MM.1S (cell line): ENCODE data around the gene PRIM1.

ENCODE experiments used
- DNase-seq: peaks from one replicate; pipeline ENCODE4 v3.0.0-alpha.2; 2015
- H2AFZ ChIP-seq: fragments of 300-600 bp; sonication (generic); 2 replicates; pipeline ENCODE4 v1.6.0; 2016; ENCODE audit warnings: antibody characterized with exemption, low read length
- H3F3A ChIP-seq: fragments of 300-600 bp; sonication (generic); 2 replicates; pipeline ENCODE4 v1.6.1; 2016; ENCODE audit warnings: mild to moderate bottlenecking, antibody characterized with exemption, low read length, moderate library complexity, mixed read lengths; ENCODE audit not compliant: insufficient read depth
- H3K27ac ChIP-seq: fragments of 300-600 bp; sonication (generic); 2 replicates; pipeline ENCODE4 v1.5.1; 2016; ENCODE audit warnings: mild to moderate bottlenecking, low read length
- H3K27me3 ChIP-seq: fragments of 300-600 bp; sonication (generic); replicated peaks from 2 replicates; pipeline ENCODE4 v1.6.0; 2016; ENCODE audit warnings: low read length; ENCODE audit not compliant: insufficient read depth
- H3K36me3 ChIP-seq: fragments of 300-600 bp; sonication (generic); replicated peaks from 2 replicates; pipeline ENCODE4 v1.6.1; 2016; ENCODE audit warnings: mild to moderate bottlenecking, low read length, mixed read lengths; ENCODE audit not compliant: insufficient read depth
- H3K4me1 ChIP-seq: fragments of 300-600 bp; sonication (generic); 2 replicates; pipeline ENCODE4 v1.6.1; 2016; ENCODE audit warnings: low read length, mixed read lengths
- H3K4me2 ChIP-seq: fragments of 300-600 bp; sonication (generic); 2 replicates; pipeline ENCODE4 v1.6.0; 2016; ENCODE audit warnings: low read depth, low read length
- H3K4me3 ChIP-seq: fragments of 300-600 bp; sonication (generic); 2 replicates; pipeline ENCODE4 v1.5.1; 2016; ENCODE audit warnings: low read length, mixed read lengths
- H3K79me2 ChIP-seq: fragments of 300-600 bp; sonication (generic); 2 replicates; pipeline ENCODE4 v1.6.1; 2016; ENCODE audit warnings: mixed run types, low read length, mixed read lengths
- H3K9ac ChIP-seq: fragments of 300-600 bp; sonication (generic); 2 replicates; pipeline ENCODE4 v1.6.1; 2016; ENCODE audit warnings: low read length, mixed read lengths
- H3K9me2 ChIP-seq: fragments of 300-600 bp; sonication (generic); replicated peaks from 2 replicates; pipeline ENCODE4 v1.6.1; 2016; ENCODE audit warnings: mild to moderate bottlenecking, low read length, mixed read lengths; ENCODE audit not compliant: insufficient read depth
- H3K9me3 ChIP-seq: fragments of 300-600 bp; sonication (generic); replicated peaks from 2 replicates; pipeline ENCODE4 v1.6.1; 2016; ENCODE audit warnings: mild to moderate bottlenecking, low read length, mixed read lengths; ENCODE audit not compliant: insufficient read depth
- H4K20me1 ChIP-seq: fragments of 300-600 bp; sonication (generic); 2 replicates; pipeline ENCODE4 v1.6.1; 2016; ENCODE audit warnings: mild to moderate bottlenecking, low read length, moderate library complexity, mixed read lengths; ENCODE audit not compliant: insufficient read depth
- EZH2 ChIP-seq: fragments of 300-600 bp; sonication (generic); optimal IDR thresholded peaks from 2 replicates; pipeline ENCODE3; 2017; ENCODE audit warnings: low read depth, mild to moderate bottlenecking, antibody characterized with exemption, low read length, mixed read lengths
- EZH2phosphoT487 ChIP-seq: fragments of 300-600 bp; sonication (generic); IDR thresholded peaks from 2 replicates; pipeline ENCODE4 v1.6.1; 2018; ENCODE audit warnings: antibody characterized with exemption, low read length
- TF ChIP-seq, protein P1 (sequence below): fragments of 300-600 bp; sonication (generic); IDR thresholded peaks from 2 replicates; pipeline ENCODE4 v1.5.1; 2016; ENCODE audit warnings: antibody characterized with exemption, low read length, mixed read lengths

The PRIM1 gene

DNA sequence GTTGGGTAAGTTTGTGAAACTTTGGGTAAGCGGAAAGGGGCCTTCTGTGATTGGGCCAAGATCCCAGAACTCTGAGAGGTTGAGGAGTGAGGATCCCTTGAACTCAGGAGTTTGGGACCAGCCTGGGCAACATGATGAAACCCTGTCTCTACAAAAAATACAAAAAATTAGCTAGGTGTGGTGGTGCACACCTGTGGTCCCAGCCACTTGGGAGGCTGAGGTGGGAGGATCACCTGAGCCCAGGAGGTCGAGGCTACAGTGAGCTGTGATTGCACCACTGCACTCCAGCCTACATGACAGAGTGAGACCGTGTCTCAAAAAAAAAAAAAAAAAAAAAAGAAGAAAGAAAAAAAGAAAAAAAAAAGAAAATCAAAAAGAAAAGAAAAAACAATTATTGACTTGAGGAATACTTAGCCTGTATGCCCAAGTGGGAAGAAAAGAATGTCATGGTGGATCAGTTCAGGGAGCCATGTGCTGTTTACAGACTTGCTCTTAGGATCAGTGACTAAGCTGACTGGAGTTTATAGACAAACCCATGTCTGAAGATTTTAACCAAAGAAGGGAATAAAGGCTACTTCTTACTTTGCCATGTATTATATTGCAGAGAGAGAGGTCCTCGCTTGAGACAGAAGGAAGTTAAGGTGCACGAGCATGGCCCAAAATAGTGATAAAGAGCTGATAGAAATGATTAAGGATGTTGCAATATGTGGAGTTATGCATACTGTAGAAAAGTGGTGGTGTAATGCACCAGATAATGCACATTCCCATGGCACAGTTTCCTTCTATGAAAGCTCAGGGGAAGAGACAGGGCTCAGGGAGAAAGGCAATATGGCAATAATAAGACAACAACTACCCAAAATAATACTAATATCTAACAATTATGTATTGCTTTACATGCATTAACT is 11.9 kb upstream of the PRIM1 start:
- H3K27me3 ChIP-seq = no peaks in the 10 kb centered on the region
- H3K79me2 ChIP-seq = no peaks in the 10 kb centered on the region
- no peak overlapping the region for H3K27ac ChIP-seq
- no peak overlapping the region for H2AFZ ChIP-seq
- no peaks in the 10 kb centered on the region for H3K36me3 ChIP-seq
- no peak overlapping the region for H3K9ac ChIP-seq
- TF ChIP-seq, protein P1, sequence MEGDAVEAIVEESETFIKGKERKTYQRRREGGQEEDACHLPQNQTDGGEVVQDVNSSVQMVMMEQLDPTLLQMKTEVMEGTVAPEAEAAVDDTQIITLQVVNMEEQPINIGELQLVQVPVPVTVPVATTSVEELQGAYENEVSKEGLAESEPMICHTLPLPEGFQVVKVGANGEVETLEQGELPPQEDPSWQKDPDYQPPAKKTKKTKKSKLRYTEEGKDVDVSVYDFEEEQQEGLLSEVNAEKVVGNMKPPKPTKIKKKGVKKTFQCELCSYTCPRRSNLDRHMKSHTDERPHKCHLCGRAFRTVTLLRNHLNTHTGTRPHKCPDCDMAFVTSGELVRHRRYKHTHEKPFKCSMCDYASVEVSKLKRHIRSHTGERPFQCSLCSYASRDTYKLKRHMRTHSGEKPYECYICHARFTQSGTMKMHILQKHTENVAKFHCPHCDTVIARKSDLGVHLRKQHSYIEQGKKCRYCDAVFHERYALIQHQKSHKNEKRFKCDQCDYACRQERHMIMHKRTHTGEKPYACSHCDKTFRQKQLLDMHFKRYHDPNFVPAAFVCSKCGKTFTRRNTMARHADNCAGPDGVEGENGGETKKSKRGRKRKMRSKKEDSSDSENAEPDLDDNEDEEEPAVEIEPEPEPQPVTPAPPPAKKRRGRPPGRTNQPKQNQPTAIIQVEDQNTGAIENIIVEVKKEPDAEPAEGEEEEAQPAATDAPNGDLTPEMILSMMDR = no peak
- no peak for TF ChIP-seq EZH2phosphoT487
- no peak for TF ChIP-seq EZH2
- no peaks in the 10 kb centered on the region for H3F3A ChIP-seq
- no peaks in the 10 kb centered on the region for H3K9me3 ChIP-seq
- no peaks in the 10 kb centered on the region for H3K9me2 ChIP-seq
- no peaks in the 10 kb centered on the region for H3K4me1 ChIP-seq
- no peak for DNase-seq
- no peaks in the 10 kb centered on the region for H4K20me1 ChIP-seq
- no peak overlapping the region for H3K4me2 ChIP-seq
- no peak overlapping the region for H3K4me3 ChIP-seq

DNA sequence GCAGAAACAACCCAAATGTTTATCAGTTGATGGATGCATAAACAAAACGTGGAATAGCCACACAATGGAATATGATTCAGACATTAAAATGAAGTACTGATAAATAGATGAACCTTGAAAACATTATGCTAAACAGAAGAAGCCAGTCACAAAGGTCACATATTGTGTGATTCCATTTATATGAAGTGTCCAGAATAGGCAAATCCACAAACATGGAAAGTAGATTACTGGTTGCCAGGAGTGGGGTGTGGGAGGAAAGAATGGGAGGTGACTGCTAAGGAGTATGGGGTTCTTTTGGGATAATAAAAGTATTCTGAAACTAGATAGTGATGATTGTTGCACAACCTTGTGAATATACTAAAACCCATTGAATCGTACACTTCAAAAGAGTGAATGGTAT is 9.7 kb upstream of the PRIM1 start:
- H3K79me2 ChIP-seq = no peaks in the 10 kb centered on the region
- no peaks in the 10 kb centered on the region for H3K36me3 ChIP-seq
- H3K27ac ChIP-seq = no peak overlapping the region
- no peaks in the 10 kb centered on the region for H3K4me1 ChIP-seq
- no peaks in the 10 kb centered on the region for H3K27me3 ChIP-seq
- H3K4me3 ChIP-seq = no peak overlapping the region
- no peak for TF ChIP-seq EZH2
- TF ChIP-seq, protein P1 = no peak
- TF ChIP-seq EZH2phosphoT487 = no peak
- H3K4me2 ChIP-seq = no peak overlapping the region
- H4K20me1 ChIP-seq = no peaks in the 10 kb centered on the region
- no peaks in the 10 kb centered on the region for H3K9me2 ChIP-seq
- no peak for DNase-seq
- H3K9ac ChIP-seq = no peak overlapping the region
- no peaks in the 10 kb centered on the region for H3F3A ChIP-seq
- H3K9me3 ChIP-seq = no peaks in the 10 kb centered on the region
- no peak overlapping the region for H2AFZ ChIP-seq

DNA sequence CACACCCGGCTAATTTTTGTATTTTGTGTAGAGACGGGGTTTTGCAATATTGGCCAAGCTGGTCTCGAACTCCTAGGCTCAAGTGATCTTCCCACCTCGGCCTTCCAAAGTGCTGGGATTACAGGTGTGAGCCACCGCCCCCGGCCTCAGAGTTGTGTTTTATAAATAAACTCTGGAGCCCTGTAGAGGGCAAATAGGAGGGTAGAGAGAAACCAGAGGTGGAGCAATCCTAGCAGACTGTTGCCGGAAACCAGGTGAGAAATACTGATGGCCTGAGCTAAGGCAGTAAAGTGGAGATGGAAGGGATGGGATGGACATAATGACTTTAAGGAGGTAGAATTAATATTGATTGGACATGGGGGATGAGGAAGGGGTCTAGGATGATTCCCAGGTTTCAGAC is 8.3 kb upstream of the PRIM1 start:
- Histone ChIP-seq H3K79me2 (no peaks in the 10 kb centered on the region), H3K9me2 (no peaks in the 10 kb centered on the region), H3K4me2 (no peak overlapping the region), H3F3A (no peaks in the 10 kb centered on the region), H4K20me1 (no peaks in the 10 kb centered on the region), H3K9me3 (no peaks in the 10 kb centered on the region), H2AFZ (no peak overlapping the region), H3K4me1 (no peaks in the 10 kb centered on the region), H3K9ac (no peak overlapping the region), H3K27me3 (no peaks in the 10 kb centered on the region), H3K36me3 (no peaks in the 10 kb centered on the region), H3K4me3 (no peak overlapping the region), H3K27ac (no peak overlapping the region)
- TF ChIP-seq EZH2 (no peak), EZH2phosphoT487 (no peak)
- TF ChIP-seq, protein P1 = no peak
- no peak for DNase-seq
